PC-9 (cell line): ENCODE measurements around the gene C6orf118. TPM values are rescaled to one million over a fixed set of nuclear protein-coding genes. Genes with fewer than 3 reads are reported as not detected.

Experiments used
- BruUV-seq: library from RNA; stranded (reverse); fragments of 400-500 nt; replicated peaks from 2 replicates; lab custom pipeline; 2021; lab: Mats Ljungman, UMichigan
- CTCF ChIA-PET: fragments of 300-600 bp; sonication (Branson Sonifier 250); formaldehyde crosslinking; loops from one replicate; lab custom pipeline; 2022; ENCODE audit warnings: antibody characterized with exemption; lab: Charles Lee
- POLR2A ChIA-PET: fragments of 300-600 bp; sonication (Branson Sonifier 250); formaldehyde crosslinking; loops from one replicate; lab custom pipeline; 2022; ENCODE audit warnings: antibody characterized with exemption; ENCODE audit not compliant: unreplicated experiment; lab: Charles Lee
- DNase-seq, 2 experiments: peaks; one replicate each; pipeline versions ENCODE4 v3.0.0 to v3.0.0-alpha.2; 2015 to 2022; ENCODE audit warnings: mixed read lengths in 1 of 2
- H2AFZ ChIP-seq: fragments of 200-600 bp; sonication (generic); 2 replicates; pipeline ENCODE4 v1.8.1; 2017; ENCODE audit warnings: antibody characterized with exemption
- H3F3A ChIP-seq: fragments of 200-600 bp; sonication (generic); 2 replicates; pipeline ENCODE4 v1.8.1; 2017; ENCODE audit warnings: antibody characterized with exemption, mild to moderate bottlenecking, low read depth; ENCODE audit not compliant: insufficient read depth
- H3K27ac ChIP-seq: fragments of 200-600 bp; sonication (generic); 2 replicates; pipeline ENCODE4 v1.6.1; 2016; ENCODE audit warnings: mixed run types
- H3K27me3 ChIP-seq: fragments of 200-600 bp; sonication (generic); 2 replicates; pipeline ENCODE4 v1.6.1; 2016; ENCODE audit warnings: low read depth, mixed run types; ENCODE audit not compliant: insufficient read depth
- H3K36me3 ChIP-seq: fragments of 200-600 bp; sonication (generic); 2 replicates; pipeline ENCODE4 v1.6.1; 2016; ENCODE audit warnings: low read depth, mixed run types
- H3K4me1 ChIP-seq: fragments of 200-600 bp; sonication (generic); replicated peaks from 2 replicates; pipeline ENCODE4 v1.6.1; 2016; ENCODE audit warnings: mixed run types; ENCODE audit not compliant: insufficient read depth
- H3K4me2 ChIP-seq: fragments of 200-600 bp; sonication (generic); 2 replicates; pipeline ENCODE4 v1.6.1; 2017; ENCODE audit warnings: mixed run types
- H3K4me3 ChIP-seq: fragments of 200-600 bp; sonication (generic); 2 replicates; pipeline ENCODE4 v1.6.1; 2016; ENCODE audit warnings: mixed run types
- H3K79me2 ChIP-seq: fragments of 200-600 bp; sonication (generic); 2 replicates; pipeline ENCODE4 v1.6.1; 2017; ENCODE audit warnings: low read depth, mixed run types
- H3K9me2 ChIP-seq: fragments of 200-600 bp; sonication (generic); 2 replicates; pipeline ENCODE4 v1.8.1; 2017; ENCODE audit warnings: mild to moderate bottlenecking; ENCODE audit not compliant: insufficient read depth
- H3K9me3 ChIP-seq: fragments of 200-600 bp; sonication (generic); 2 replicates; pipeline ENCODE4 v1.8.1; 2016; ENCODE audit warnings: low read depth; ENCODE audit not compliant: insufficient read depth
- H4K20me1 ChIP-seq: fragments of 200-600 bp; sonication (generic); 2 replicates; pipeline ENCODE4 v1.8.1; 2017; ENCODE audit not compliant: insufficient read depth
- EZH2 ChIP-seq: fragments of 200-600 bp; sonication (generic); IDR thresholded peaks from 2 replicates; pipeline ENCODE4 v1.8.0; 2017; ENCODE audit warnings: antibody characterized with exemption, low read depth
- intact Hi-C: fragments of 100-400 bp; cut with micrococcal nuclease; formaldehyde crosslinking; loops from one replicate; pipeline ENCODE4 v1.10.0; 2022; ENCODE audit not compliant: unreplicated experiment
- total RNA-seq: library from RNA; stranded (reverse); gene quantifications from 2 replicates; pipeline ENCODE4 v1.2.3, GENCODE V29; 2021
- TF ChIP-seq, protein P1 (sequence below): fragments of 200-600 bp; sonication (generic); conservative IDR thresholded peaks from 2 replicates; pipeline ENCODE4 v1.6.1; 2017; ENCODE audit warnings: mixed run types, antibody characterized with exemption, mild to moderate bottlenecking, moderate library complexity

C6orf118 gene
- total RNA-seq, 1 experiment from 2014 or later, result not detected

DNA sequence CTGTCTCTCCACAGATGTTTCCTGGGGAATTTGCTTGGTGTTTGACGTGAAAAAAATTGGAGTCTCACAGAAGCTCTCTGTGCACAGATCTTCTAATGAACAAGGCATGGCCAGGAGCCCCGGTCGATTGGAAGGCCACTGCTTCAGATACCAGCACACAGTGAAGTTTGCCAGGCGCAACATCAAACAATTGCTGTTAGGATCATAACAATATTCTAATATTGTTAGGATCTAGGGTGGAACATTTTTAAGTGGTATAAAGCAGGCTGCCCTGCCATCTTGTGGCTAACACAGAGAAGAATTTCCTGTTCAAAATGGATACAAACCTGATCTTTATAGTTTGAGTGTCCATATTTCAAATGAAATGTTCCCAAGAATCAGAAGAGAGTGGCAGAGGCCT, 64.1 kb downstream of the C6orf118 start:
- H3K27ac ChIP-seq, result no peak overlapping the region
- H2AFZ ChIP-seq, result no peak overlapping the region
- TF ChIP-seq, protein P1, sequence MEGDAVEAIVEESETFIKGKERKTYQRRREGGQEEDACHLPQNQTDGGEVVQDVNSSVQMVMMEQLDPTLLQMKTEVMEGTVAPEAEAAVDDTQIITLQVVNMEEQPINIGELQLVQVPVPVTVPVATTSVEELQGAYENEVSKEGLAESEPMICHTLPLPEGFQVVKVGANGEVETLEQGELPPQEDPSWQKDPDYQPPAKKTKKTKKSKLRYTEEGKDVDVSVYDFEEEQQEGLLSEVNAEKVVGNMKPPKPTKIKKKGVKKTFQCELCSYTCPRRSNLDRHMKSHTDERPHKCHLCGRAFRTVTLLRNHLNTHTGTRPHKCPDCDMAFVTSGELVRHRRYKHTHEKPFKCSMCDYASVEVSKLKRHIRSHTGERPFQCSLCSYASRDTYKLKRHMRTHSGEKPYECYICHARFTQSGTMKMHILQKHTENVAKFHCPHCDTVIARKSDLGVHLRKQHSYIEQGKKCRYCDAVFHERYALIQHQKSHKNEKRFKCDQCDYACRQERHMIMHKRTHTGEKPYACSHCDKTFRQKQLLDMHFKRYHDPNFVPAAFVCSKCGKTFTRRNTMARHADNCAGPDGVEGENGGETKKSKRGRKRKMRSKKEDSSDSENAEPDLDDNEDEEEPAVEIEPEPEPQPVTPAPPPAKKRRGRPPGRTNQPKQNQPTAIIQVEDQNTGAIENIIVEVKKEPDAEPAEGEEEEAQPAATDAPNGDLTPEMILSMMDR, result peak; percentile 34; the same call in 1 of the 2 replicates
- no peak for TF ChIP-seq EZH2
- H4K20me1 ChIP-seq, result no peaks in the 10 kb centered on the region
- H3F3A ChIP-seq, result no peaks in the 10 kb centered on the region
- no peak for DNase-seq
- no peak overlapping the region for H3K4me2 ChIP-seq
- CTCF ChIA-PET, result no interaction called here
- no peaks in the 10 kb centered on the region for H3K4me1 ChIP-seq
- intact Hi-C loops, result no loop called here
- POLR2A ChIA-PET, result no interaction called here
- H3K27me3 ChIP-seq, result no peaks in the 10 kb centered on the region
- no peaks in the 10 kb centered on the region for H3K9me2 ChIP-seq
- BruUV-seq, result no TSS peak
- H3K79me2 ChIP-seq, result no peaks in the 10 kb centered on the region
- H3K36me3 ChIP-seq, result no peaks in the 10 kb centered on the region
- H3K4me3 ChIP-seq, result no peak overlapping the region
- H3K9me3 ChIP-seq, result no peaks in the 10 kb centered on the region

DNA sequence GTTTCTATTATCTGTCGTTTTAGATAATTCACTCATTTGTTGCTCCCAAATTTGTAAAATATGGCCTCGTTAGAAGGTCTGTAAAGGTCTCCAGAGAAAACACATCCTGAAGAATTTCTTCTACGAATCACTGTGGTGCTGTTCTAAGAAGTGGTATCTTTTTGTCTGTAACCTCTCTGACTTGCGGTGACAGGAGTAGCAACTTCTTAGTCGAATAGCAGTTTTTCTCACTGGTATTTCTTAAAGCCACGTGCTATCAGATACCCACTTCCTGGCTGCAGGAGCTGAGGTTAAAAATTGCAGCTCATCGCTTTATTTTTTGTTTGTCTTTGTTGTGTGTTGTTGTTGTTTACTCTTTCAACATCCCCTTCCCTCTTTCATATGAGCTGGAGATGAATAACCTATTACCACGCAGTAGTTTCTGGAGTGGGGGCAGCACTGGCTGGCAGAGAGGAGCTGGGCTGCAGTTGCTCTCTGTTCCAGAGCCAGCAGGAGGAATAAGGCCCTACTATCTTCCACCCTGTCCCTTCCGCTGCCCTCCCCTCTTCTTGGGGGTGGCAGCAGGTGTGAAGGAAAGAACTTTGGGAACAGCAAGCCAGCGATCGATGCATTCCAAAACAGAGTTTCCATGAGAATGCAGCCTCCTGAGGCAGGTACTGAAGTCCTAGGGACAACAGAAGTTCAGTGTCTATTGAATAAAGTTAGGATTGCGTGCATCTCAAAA, 64.7 kb downstream of the C6orf118 start:
- ChIA-PET POLR2A (no interaction called here), CTCF (no interaction called here)
- no peaks in the 10 kb centered on the region for H4K20me1 ChIP-seq
- TF ChIP-seq EZH2, result no peak
- TF ChIP-seq, protein P1, result no peak
- H2AFZ ChIP-seq, result no peak overlapping the region
- H3K79me2 ChIP-seq, result no peaks in the 10 kb centered on the region
- BruUV-seq, result no TSS peak
- H3K4me3 ChIP-seq, result no peak overlapping the region
- no peaks in the 10 kb centered on the region for H3F3A ChIP-seq
- no peaks in the 10 kb centered on the region for H3K4me1 ChIP-seq
- intact Hi-C loops, result no loop called here
- H3K27me3 ChIP-seq, result no peaks in the 10 kb centered on the region
- no peak for DNase-seq
- no peak overlapping the region for H3K27ac ChIP-seq
- H3K36me3 ChIP-seq, result no peaks in the 10 kb centered on the region
- H3K9me2 ChIP-seq, result no peaks in the 10 kb centered on the region
- no peak overlapping the region for H3K4me2 ChIP-seq
- no peaks in the 10 kb centered on the region for H3K9me3 ChIP-seq

GRCh38 chr6:165243801-165244200, 65.6 kb downstream of the C6orf118 start:
- intact Hi-C loops, result no loop called here
- no TSS peak for BruUV-seq
- no peaks in the 10 kb centered on the region for H3K79me2 ChIP-seq
- no peak for DNase-seq
- no peak for TF ChIP-seq EZH2
- TF ChIP-seq, protein P1, result no peak
- ChIA-PET CTCF (no interaction called here), POLR2A (no interaction called here)
- no peak overlapping the region for H3K4me3 ChIP-seq
- no peaks in the 10 kb centered on the region for H3K9me2 ChIP-seq
- no peaks in the 10 kb centered on the region for H3K9me3 ChIP-seq
- H2AFZ ChIP-seq, result no peak overlapping the region
- no peaks in the 10 kb centered on the region for H3F3A ChIP-seq
- H4K20me1 ChIP-seq, result no peaks in the 10 kb centered on the region
- no peak overlapping the region for H3K4me2 ChIP-seq
- no peaks in the 10 kb centered on the region for H3K4me1 ChIP-seq
- no peaks in the 10 kb centered on the region for H3K36me3 ChIP-seq
- H3K27me3 ChIP-seq, result no peaks in the 10 kb centered on the region
- no peak overlapping the region for H3K27ac ChIP-seq
